ENCODE results near the gene RREB1. TPM values are rescaled to one million over a fixed set of nuclear protein-coding genes. Genes with fewer than 3 reads are reported as not detected.

RREB1 gene
- polyA plus RNA-seq, 2 of the 4 experiments (the other 2 are of a cell fraction): 2.2 to 5.0 TPM

GRCh38 chr6:7194657-7195056 is 86.9 kb downstream of the RREB1 start:
- H3K27ac ChIP-seq: no peak overlapping the region
- ATAC-seq (no peak), FAIRE-seq (no peak), DNase-seq (ENCODE audit: low read depth in 1 of 2, low spot score in 1 of 2) (no peak)
- H3K4me3 ChIP-seq: no peak overlapping the region
- ChIA-PET POLR2A (no interaction called here), CTCF (no interaction called here)
- TF ChIP-seq RFX5 (IDR thresholded peaks at IDR 0.05): no peak
- no peak for TF ChIP-seq CHD4 (IDR thresholded peaks at IDR 0.05; ENCODE audit: borderline replicate concordance)
- TF ChIP-seq FOSB (CRISPR knock-in tag; IDR thresholded peaks at IDR 0.05): no peak
- TF ChIP-seq EHF (CRISPR knock-in tag; IDR thresholded peaks at IDR 0.05): no peak
- no peak for TF ChIP-seq HES2 (IDR thresholded peaks at IDR 0.05)
- no peak for TF ChIP-seq JUNB (IDR thresholded peaks at IDR 0.05)
- TF ChIP-seq HOXB5 (CRISPR knock-in tag; IDR thresholded peaks at IDR 0.05): no peak
- TF ChIP-seq MYC (IDR thresholded peaks at IDR 0.05; ENCODE audit: borderline replicate concordance, low read length): no peak
- no peak for TF ChIP-seq KDM5A (IDR thresholded peaks at IDR 0.05)
- TF ChIP-seq EHMT2 (IDR thresholded peaks at IDR 0.05; ENCODE audit: low read depth): no peak
- TF ChIP-seq, protein P1, sequence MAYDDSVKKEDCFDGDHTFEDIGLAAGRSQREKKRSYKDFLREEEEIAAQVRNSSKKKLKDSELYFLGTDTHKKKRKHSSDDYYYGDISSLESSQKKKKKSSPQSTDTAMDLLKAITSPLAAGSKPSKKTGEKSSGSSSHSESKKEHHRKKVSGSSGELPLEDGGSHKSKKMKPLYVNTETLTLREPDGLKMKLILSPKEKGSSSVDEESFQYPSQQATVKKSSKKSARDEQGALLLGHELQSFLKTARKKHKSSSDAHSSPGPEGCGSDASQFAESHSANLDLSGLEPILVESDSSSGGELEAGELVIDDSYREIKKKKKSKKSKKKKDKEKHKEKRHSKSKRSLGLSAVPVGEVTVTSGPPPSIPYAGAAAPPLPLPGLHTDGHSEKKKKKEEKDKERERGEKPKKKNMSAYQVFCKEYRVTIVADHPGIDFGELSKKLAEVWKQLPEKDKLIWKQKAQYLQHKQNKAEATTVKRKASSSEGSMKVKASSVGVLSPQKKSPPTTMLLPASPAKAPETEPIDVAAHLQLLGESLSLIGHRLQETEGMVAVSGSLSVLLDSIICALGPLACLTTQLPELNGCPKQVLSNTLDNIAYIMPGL (CRISPR knock-in tag; IDR thresholded peaks at IDR 0.05; ENCODE audit: borderline replicate concordance): no peak
- WGBS (ENCODE audit: missing lambda C conversion rate): 93% methylated on average over 3 of the region's 3 CpGs
- no peak overlapping the region for H3K4me2 ChIP-seq
- no peaks in the 10 kb centered on the region for H3K9me3 ChIP-seq
- H3K4me1 ChIP-seq: no peaks in the 10 kb centered on the region

- DNase-seq (ENCODE audit: low read depth in 1 of 2, low spot score in 1 of 2) (no peak), ATAC-seq (no peak), FAIRE-seq (no peak)
- no peak overlapping the region for H3K4me3 ChIP-seq
- CTCF ChIA-PET: no interaction called here
- TF ChIP-seq, protein P1 (CRISPR knock-in tag; IDR thresholded peaks at IDR 0.05; ENCODE audit: borderline replicate concordance): no peak
- TF ChIP-seq POLR2AphosphoS2 (conservative IDR thresholded peaks at IDR 0.05; ENCODE audit: low read length) (no peak), CHD2 (IDR thresholded peaks at IDR 0.05; ENCODE audit: low read length, partially characterized antibody) (no peak), KDM1A (IDR thresholded peaks at IDR 0.05; ENCODE audit: low read depth) (no peak), MAZ (IDR thresholded peaks at IDR 0.05; ENCODE audit: borderline replicate concordance, low read depth, low read length) (no peak), RARB (CRISPR knock-in tag; IDR thresholded peaks at IDR 0.05) (no peak), HOXB5 (CRISPR knock-in tag; IDR thresholded peaks at IDR 0.05) (no peak), MYC (IDR thresholded peaks at IDR 0.05; ENCODE audit: borderline replicate concordance, low read length) (no peak), JUN (IDR thresholded peaks at IDR 0.05) (no peak), POLR2A (IDR thresholded peaks at IDR 0.05; ENCODE audit: low read length) (no peak), HEYL (CRISPR knock-in tag; IDR thresholded peaks at IDR 0.05) (no peak), JUNB (IDR thresholded peaks at IDR 0.05) (no peak), EHF (CRISPR knock-in tag; IDR thresholded peaks at IDR 0.05) (no peak), CHD4 (IDR thresholded peaks at IDR 0.05; ENCODE audit: borderline replicate concordance) (no peak), EHMT2 (IDR thresholded peaks at IDR 0.05; ENCODE audit: low read depth) (no peak), ESRRA (IDR thresholded peaks at IDR 0.05; ENCODE audit: borderline replicate concordance, low read length) (no peak), PHF8 (IDR thresholded peaks at IDR 0.05; ENCODE audit: borderline replicate concordance, low read depth) (no peak)
- TF ChIP-seq, protein P2, sequence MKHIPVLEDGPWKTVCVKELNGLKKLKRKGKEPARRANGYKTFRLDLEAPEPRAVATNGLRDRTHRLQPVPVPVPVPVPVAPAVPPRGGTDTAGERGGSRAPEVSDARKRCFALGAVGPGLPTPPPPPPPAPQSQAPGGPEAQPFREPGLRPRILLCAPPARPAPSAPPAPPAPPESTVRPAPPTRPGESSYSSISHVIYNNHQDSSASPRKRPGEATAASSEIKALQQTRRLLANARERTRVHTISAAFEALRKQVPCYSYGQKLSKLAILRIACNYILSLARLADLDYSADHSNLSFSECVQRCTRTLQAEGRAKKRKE (CRISPR knock-in tag; IDR thresholded peaks at IDR 0.05; ENCODE audit: low read depth): no peak
- TF ChIP-seq, protein P3, sequence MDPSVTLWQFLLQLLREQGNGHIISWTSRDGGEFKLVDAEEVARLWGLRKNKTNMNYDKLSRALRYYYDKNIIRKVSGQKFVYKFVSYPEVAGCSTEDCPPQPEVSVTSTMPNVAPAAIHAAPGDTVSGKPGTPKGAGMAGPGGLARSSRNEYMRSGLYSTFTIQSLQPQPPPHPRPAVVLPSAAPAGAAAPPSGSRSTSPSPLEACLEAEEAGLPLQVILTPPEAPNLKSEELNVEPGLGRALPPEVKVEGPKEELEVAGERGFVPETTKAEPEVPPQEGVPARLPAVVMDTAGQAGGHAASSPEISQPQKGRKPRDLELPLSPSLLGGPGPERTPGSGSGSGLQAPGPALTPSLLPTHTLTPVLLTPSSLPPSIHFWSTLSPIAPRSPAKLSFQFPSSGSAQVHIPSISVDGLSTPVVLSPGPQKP (IDR thresholded peaks at IDR 0.05; ENCODE audit: low read depth, low read length): no peak
- TF ChIP-seq, protein P4, sequence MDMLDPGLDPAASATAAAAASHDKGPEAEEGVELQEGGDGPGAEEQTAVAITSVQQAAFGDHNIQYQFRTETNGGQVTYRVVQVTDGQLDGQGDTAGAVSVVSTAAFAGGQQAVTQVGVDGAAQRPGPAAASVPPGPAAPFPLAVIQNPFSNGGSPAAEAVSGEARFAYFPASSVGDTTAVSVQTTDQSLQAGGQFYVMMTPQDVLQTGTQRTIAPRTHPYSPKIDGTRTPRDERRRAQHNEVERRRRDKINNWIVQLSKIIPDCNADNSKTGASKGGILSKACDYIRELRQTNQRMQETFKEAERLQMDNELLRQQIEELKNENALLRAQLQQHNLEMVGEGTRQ (IDR thresholded peaks at IDR 0.05): no peak
- H3K27ac ChIP-seq: no peak overlapping the region
- WGBS (ENCODE audit: missing lambda C conversion rate): 88% methylated on average over 9 of the region's 9 CpGs
- no peaks in the 10 kb centered on the region for H3K9me3 ChIP-seq
- POLR2A ChIA-PET: no interaction called here
- H3K4me1 ChIP-seq: no peaks in the 10 kb centered on the region
- no peak overlapping the region for H3K4me2 ChIP-seq
These were observed 87.7 kb downstream of the RREB1 start for GRCh38 chr6:7195339-7196018.
